ENCODE results near the gene RPS26. TPM values are rescaled to one million over a fixed set of nuclear protein-coding genes. Genes with fewer than 3 reads are reported as not detected.

The RPS26 gene
- total RNA-seq, 2 donors from 2014 or later: 28.5 to 47.1 TPM

Other genes with a start within 250 kb of the RPS26 start
- gene SARNP, start 224.2 kb upstream of the RPS26 start, total RNA-seq: 10 to 100 TPM; 42.9 to 50.1 TPM
- gene ORMDL2, start 223.9 kb upstream of the RPS26 start, total RNA-seq: 10 to 100 TPM; 21.4 to 24.0 TPM
- gene DNAJC14, start 212.3 kb upstream of the RPS26 start, total RNA-seq: 10 to 100 TPM; 20.3 to 21.3 TPM
- gene MMP19, start 199.0 kb upstream of the RPS26 start, total RNA-seq: 10 to 100 TPM; 11.1 to 23.3 TPM
- gene PYM1, start 114.0 kb upstream of the RPS26 start, total RNA-seq: 10 to 100 TPM; 16.0 to 21.2 TPM
- 10 to 100 TPM; 17.3 to 19.8 TPM for gene DGKA, start 110.8 kb upstream of the RPS26 start, total RNA-seq
- gene PMEL, start 75.9 kb upstream of the RPS26 start, total RNA-seq: under 1 TPM; 0.65 to 0.81 TPM
- 10 to 100 TPM; 14.1 to 18.2 TPM for gene CDK2, start 75.1 kb upstream of the RPS26 start, total RNA-seq
- gene RAB5B, start 67.8 kb upstream of the RPS26 start, total RNA-seq: 100 to 1,000 TPM; 105 to 114 TPM
- gene SUOX, start 44.6 kb upstream of the RPS26 start, total RNA-seq: 10 to 100 TPM; 20.3 to 29.8 TPM
- gene IKZF4, start 20.9 kb upstream of the RPS26 start, total RNA-seq: 1 to 10 TPM; 6.2 to 6.7 TPM
- gene ERBB3, start 38.2 kb downstream of the RPS26 start, total RNA-seq: 1 to 10 TPM; 5.2 TPM
- 10 to 100 TPM; 60.4 to 83.9 TPM for gene PA2G4, start 62.6 kb downstream of the RPS26 start, total RNA-seq
- gene RPL41, start 74.7 kb downstream of the RPS26 start, total RNA-seq: 1,000 to 10,000 TPM; 2,192 to 2,337 TPM
- 1 to 10 TPM; 6.6 to 7.6 TPM for gene ZC3H10, start 76.3 kb downstream of the RPS26 start, total RNA-seq
- gene ESYT1, start 86.3 kb downstream of the RPS26 start, total RNA-seq: 10 to 100 TPM; 54.1 to 63.9 TPM
- 10 to 100 TPM; 40.5 to 42.5 TPM for gene MYL6B, start 110.7 kb downstream of the RPS26 start, total RNA-seq
- gene MYL6, start 116.4 kb downstream of the RPS26 start, total RNA-seq: 1,000 to 10,000 TPM; 1,071 to 1,319 TPM
- 10 to 100 TPM; 65.2 to 68.5 TPM for gene SMARCC2, start 147.6 kb downstream of the RPS26 start, total RNA-seq
- 10 to 100 TPM; 42.8 to 49.4 TPM for gene RNF41, start 180.0 kb downstream of the RPS26 start, total RNA-seq
- 10 to 100 TPM; 19.4 to 21.7 TPM for gene NABP2, start 182.4 kb downstream of the RPS26 start, total RNA-seq
- not detected for gene SLC39A5, start 188.1 kb downstream of the RPS26 start, total RNA-seq
- 10 to 100 TPM; 20.3 to 24.1 TPM for gene ANKRD52, start 216.5 kb downstream of the RPS26 start, total RNA-seq
- 10 to 100 TPM; 76.2 to 98.3 TPM for gene COQ10A, start 225.0 kb downstream of the RPS26 start, total RNA-seq

All from left cardiac atrium (tissue), 2 donors.